CD4-positive, alpha-beta T cell treated with Interleukin-10 for 1 hour (primary cell): Measurements from ENCODE around the gene CRTC1.

Experiments
- DNase-seq: peaks from one replicate; pipeline ENCODE4 v3.0.0-alpha.2; 2020

Gene CRTC1

DNA sequence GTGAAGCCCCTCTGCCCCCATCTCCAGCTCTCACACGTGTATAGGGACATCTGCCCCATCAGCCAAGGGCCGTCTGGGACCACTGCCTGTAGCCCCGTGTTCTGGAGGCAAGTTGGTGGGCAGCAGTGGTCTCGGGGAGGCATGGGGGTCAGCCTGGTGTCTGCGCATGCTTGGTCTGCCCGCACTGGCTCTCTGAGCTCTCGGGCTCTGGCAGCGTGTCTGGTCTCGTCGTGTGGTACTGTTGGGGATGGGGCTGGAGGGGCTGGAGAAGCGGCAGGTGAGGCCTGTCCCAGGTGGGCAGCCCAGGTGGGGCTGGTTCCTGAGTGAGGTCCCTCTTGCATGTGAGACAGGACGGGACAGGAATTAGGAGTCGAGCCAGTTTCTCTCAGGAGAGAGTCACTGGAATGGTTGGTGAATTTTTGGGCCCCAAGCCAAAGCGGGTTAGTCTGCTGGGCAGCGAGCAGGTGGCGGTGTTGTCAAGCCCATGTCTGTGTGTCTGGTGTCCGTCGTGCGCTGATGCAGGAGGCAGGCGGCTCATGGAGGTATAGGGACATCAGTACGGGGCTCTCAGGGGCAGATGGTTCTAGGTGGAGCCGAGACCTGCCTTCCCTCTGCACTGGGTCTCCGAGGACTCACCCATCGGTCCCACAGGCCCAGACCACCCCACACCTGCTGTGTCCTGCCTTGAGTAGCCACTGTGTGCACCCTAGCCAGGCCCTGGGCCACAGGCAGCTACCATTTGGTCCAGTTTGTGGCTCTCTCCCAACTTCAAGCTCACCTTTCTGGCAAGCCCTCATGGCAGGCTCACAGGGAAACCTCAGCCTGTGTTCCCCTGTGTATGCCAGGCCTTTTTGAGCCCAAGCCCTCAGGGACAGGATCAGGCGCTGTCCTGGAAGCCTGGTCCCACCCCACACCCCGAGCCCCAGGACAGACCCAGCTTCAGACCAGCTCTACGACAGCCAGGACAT is 89.4 kb downstream of the CRTC1 start:
- no peak for DNase-seq

DNA sequence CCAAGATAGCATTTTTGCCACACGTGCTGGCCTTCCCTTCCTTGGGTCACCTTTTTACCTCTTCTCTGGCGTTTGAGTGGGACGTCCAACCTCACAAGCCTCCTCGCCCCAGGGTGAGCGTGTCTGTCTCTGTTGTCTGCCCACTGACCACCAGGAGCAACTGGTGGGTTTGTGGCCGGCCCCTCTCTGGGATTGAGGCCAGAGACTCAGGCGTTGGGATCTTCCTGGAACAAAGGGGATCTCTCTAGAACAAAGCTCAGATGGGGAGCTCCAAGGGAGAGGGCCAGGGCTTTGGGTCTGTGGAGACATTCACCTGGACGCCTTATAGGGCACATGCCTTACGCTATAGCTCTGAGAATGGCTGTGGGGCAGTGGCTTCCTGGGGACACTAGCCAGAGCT is 90.2 kb downstream of the CRTC1 start:
- no peak for DNase-seq

DNA sequence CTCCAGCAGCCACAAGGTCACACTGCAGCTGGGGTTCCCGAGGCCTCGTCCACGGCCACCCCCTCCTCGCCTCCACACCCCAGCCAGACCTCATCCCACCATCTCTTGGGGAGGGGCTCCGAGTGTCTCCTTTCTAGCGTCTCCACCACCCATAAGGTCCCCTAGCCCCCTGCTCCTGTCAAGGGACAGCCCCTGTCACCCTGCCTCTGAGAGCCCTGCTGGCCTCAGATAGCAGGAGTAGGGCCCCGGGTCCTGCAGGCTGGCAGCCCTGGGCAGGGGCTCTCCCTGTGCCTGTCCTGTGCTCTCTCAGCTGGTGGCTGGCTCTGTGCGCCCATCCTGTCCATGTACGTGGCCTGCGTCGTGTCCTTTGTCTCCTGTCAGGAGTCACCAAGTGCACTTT is 90.6 kb downstream of the CRTC1 start:
- no peak for DNase-seq

DNA sequence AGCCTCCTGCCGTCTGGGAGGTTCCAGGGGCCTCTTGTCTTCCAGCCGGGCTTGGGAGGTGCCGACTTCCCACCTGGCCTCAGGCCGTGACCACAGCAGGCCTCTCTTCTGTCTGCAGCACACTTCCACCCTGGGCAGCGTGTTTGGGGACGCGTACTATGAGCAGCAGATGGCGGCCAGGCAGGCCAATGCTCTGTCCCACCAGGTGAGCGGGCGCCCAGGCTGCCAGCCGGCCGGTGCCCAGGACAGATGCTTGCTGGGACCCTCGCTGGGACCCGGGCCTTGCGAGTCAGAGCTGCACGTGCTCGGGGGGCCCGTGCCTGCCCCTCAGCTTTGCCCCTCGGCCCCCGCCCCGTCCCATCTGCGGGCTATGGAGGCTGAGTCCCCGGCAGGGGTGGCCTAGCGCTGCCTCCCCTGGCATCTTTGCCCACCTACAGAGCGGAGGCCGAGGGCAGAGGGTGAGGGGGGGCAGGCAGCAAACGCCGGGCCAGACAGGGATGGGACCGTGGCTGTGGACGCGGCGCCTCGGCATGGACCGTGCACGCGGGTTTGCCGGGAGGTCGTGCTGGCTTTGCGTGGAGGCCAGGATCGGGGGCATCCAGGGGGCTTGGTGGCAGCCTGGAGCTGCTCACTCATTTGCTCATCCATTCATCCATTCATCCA is 91.4 kb downstream of the CRTC1 start:
- no peak for DNase-seq

DNA sequence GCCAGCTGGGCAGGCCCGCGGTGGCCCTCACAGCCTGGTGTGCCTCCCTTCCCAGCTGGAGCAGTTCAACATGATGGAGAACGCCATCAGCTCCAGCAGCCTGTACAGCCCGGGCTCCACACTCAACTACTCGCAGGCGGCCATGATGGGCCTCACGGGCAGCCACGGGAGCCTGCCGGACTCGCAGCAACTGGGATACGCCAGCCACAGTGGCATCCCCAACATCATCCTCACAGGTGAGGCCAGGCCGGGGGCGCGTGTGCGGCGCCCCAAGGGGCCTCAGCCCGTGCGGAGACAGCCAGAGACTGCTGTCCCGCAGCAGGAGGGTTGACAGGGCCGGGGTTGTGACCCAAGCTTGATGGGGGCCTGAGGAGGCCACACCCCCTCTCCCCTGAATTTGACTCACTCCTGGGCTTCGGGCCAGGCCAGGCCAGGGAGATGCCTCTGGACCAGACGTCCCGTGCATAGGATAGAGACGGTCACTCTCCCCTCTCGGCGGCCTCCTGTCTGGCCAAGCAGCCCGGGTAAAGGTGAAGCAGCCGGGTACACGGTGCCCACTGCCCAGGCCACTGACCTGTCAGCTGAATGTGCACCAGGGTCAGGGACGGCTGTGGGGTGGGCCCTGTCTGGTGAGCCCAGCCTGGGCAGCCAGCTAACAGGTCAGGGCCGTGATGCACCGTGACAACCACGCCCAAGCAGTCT is 92.3 kb downstream of the CRTC1 start:
- no peak for DNase-seq

DNA sequence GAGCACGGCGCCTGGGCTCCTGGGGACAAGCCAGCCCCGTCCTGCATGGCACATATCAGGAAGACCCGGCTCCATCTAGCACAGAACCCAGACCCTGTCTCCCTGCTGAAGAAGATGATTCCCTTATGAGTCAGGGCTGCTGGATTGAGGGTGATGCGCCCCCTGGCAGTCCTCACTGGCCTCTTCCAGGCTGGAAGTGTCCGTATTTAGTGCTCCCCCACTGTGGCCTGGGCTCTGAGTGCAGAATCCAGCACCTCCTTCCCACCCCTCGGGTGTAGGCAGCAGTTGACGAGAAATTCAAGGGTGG is 92.8 kb downstream of the CRTC1 start:
- no peak for DNase-seq

DNA sequence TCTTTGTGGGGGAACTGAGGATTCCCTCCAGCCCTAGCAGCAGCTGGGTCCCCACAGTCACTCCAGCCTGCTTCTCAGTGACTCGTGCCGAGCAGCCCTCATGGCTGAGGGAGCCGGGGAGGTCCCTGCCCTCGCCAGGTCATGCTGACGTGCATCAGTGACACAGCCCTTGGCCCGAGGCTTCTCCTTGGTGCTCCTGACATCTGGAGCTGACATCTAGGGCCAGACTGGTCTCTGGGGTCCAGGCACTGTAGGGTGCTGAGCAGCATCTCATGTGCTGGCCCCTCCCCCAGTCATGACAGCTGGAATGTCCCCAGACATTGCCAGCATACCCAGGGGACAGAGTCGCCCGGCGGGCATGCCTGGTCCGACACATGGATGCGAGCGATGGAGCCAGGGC is 93.3 kb downstream of the CRTC1 start:
- no peak for DNase-seq

DNA sequence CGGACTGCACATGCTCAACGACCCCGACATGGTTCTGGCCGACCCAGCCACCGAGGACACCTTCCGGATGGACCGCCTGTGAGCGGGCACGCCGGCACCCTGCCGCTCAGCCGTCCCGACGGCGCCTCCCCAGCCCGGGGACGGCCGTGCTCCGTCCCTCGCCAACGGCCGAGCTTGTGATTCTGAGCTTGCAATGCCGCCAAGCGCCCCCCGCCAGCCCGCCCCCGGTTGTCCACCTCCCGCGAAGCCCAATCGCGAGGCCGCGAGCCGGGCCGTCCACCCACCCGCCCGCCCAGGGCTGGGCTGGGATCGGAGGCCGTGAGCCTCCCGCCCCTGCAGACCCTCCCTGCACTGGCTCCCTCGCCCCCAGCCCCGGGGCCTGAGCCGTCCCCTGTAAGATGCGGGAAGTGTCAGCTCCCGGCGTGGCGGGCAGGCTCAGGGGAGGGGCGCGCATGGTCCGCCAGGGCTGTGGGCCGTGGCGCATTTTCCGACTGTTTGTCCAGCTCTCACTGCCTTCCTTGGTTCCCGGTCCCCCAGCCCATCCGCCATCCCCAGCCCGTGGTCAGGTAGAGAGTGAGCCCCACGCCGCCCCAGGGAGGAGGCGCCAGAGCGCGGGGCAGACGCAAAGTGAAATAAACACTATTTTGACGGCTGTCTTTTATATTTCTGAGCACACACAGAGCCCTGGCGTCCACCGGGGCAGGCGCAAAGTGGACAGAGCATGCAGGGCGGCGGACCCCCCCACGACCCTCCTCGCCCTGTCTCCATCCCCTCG is 94.0 kb downstream of the CRTC1 start:
- no peak for DNase-seq

DNA sequence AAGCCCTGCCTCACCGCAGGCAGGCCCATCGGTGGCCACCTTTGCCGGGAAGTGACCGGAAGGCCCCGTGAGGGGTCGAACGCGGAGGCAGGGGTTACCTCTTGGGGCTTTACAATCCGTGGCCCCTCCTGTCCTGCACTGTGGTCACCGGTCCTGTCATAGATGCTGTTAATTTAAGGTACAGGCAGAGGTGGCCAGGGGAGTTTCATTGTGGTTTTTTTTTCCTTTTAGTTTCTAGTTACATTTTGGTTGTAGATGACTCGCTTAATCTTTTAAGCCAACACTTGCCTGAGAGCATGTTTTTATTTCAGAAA is 94.6 kb downstream of the CRTC1 start:
- DNase-seq: no peak

DNA sequence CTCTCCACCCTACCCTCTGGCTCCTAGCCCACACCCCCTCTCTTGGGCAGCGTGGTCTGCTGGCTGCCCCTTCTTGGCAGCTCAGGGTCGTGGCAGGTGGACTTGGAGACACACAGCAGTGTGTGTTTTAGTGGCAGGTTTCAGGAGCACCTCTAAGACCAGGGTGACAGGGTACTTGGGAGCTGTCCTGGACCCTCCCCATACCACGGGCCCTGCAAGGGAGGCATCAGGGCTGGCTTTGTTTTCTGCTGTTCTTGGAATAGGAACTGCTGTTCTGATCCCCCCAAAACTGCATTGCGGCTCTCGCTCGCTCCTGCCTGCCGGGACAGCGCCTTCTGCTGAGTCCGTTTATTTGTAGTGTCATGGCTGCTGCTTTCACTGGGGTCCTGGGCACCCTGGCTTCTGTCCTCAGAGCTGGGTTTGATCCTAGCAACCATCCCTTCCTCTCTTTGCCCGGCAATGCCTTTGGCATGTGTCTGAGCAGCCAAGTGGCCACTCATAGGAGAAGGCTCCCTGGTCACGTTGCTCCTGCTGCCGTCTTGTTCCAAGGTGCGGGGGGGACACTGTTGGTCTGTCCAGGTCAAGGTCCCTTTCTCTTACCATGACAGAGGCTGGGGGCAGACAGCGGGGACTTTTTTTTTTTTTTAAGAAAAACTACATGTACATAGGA is 95.5 kb downstream of the CRTC1 start:
- no peak for DNase-seq

DNA sequence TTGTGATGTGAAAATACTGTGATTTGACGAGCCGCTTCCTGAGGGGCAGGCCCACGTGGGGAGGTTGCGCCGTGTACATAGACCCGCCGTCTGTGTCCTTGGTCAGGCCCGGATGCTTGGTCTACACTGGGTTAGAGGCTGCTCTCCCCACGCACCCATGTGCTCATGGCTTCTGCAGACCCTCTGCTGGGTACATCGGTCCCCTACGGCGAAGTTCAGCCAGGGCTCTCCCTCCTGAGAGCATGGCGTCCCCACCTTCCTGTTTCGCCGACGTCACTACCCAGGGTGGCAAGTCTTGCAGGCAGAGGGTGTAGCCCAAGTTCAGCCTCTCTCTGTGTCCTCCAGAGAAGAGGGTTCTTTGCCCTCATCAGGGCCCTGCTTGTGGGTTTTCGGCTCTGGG is 96.6 kb downstream of the CRTC1 start:
- DNase-seq: no peak

DNA sequence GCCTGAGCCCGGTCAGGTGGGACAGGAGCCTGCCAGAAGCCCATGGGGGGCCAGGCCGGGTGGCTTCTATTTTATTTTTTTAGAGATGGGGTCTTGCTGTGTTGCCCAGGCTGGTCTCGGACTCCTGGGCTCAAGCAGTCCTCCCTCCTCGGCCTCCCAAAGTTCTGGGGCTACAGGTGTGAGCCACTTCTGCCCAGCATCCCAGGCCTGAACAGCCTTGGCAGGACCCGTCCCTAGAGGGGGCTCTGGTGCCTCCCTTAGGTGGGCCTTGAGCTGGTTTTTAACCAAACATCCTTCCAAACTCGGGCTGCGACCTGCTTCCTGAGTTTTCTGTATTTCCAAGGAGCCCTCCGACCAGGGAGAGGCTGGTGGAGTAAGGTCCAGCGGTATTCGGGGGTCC is 97.2 kb downstream of the CRTC1 start:
- DNase-seq: no peak

DNA sequence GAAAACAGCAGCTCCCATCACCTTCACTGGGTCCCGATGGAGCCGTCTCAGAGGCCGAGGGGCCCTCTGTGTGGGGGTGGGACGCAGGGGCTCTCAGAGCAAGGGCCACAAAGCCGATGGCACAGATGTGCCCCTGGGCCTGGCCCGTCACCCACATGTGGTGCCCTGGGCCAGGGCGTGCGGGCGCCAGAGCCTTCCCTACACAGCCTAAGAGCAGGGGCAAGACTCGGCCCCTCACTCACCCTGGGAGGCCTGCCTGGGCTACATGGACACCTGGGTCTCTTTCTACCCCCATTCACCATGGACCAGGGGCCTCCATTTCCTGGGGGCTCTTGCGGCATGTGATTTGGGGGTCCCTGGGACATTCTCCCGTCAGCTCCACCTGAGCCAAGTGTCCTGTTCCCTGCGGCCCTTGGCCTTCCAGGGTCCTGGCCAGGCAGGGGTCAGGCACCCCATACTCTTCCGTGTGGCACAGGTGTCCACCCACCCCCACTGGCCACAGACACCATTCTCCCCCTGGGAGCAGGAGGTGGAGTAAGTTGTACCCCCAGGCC is 97.6 kb downstream of the CRTC1 start:
- DNase-seq: no peak

DNA sequence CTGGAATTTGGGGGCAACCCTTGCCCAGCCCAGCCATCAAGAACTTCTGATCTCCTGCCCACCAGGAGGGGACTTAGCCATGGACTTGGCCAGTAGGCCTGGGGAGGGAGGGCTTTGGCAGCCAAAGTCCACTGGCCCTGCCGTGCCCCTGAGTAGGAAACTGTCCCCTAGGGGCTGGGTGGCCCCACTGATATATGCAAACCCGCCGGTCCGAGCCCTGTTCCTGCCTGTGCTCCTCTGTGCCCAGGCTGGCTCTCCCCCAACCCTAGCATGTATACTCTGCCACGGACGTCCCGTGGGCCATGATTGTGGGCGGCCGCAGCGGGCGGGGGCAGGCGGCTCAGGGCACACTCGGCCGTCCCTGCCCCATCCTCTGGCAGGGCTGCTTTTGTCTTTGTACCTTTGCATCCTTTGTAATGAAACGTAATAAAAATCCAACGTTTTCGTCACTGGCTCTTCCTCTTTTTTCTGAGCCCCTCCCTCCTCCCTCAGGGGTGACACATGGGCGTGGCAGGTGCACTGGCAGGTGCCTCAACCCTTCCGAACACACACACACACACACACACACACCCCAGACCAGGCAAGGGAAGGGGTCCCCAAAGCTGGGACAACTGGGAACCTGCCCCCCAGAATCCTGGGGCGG is 98.5 kb downstream of the CRTC1 start:
- no peak for DNase-seq

DNA sequence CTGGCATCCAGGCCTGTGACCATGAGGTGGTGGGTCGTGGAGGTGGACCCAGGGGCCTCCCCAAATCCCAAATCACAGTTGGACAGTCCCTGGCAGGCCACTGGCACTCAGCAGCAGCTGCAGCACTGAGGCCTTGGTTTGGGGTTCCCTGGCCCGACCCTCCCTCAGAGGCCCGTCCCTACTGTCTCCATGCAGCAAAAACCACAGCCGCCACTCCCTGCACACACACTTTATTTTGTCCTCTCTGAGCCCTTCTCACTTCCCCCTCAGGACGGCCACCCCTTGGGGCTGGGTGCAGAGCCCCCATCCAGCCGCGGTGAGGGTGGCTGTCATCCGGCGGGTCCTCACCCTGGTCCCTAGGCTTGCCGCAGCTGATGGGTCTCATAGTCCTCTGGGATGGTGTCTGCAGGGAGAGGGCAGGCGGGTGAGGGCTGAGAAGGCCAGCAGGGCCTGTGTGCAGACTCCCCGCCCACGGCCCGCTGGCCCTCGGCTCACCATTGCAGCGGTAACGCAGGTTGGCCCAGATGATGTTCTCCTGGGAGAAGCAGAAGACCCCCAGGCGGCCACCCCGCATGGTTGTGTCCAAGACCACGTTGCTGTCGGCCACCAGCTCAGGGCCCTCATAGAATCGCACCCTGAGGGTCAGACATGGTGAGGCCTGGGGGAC is 99.2 kb downstream of the CRTC1 start:
- DNase-seq: no peak

DNA sequence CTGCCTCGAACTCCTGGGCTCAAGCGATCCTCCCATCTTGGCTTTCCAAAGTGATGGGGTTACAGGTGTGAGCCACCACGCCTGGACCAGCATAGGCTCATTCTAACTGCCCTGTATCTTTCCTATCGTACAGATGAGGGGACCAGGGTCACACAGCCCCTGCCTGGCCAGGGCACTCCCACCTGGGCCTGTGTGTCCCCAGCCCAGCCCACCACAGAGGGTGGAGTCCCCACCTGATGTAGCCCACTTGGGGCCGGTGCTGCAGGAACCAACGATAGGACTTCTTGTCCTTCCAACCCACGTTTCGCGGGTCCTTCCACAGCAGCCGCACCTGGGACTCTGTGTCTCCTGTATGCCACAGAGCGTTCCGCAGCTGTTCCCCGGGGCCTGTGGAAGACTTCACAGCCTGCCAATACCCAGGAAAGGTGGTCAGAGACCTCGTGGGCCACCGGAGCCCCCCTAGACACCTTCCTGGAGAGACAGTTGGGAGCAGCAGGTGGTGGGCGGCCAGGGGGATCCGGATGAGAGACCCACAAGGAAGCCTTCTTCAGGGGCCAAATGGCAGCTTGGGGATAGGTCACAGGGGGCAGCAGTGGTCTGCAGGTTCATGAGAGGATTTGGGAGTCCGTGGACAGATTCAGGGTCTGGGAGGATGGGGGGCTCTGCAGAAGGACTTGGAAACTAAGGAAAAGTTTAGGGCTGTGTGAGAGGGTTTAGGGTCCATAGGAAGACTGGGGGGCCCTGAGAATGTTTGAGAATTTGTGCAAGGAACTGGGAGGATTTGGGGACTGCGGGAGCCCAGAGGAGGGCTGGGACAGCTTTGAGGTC is 100.7 kb downstream of the CRTC1 start:
- no peak for DNase-seq

DNA sequence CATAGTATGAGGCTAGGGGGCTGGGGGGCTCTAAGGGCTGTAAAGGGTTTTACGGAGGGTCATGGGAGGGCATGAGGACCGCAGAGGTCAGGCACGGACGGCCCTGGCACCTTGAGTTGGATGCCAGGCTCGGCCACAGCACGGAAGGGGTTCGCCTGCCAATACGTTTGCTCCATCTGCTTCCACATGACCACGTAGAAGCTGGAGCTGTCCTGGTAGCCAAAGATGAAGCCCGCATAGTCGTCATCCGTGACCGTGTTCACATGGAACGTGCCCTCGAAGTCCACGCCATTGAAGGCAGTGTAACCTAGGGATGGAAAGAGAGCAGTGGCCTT is 101.3 kb downstream of the CRTC1 start:
- DNase-seq: no peak

DNA sequence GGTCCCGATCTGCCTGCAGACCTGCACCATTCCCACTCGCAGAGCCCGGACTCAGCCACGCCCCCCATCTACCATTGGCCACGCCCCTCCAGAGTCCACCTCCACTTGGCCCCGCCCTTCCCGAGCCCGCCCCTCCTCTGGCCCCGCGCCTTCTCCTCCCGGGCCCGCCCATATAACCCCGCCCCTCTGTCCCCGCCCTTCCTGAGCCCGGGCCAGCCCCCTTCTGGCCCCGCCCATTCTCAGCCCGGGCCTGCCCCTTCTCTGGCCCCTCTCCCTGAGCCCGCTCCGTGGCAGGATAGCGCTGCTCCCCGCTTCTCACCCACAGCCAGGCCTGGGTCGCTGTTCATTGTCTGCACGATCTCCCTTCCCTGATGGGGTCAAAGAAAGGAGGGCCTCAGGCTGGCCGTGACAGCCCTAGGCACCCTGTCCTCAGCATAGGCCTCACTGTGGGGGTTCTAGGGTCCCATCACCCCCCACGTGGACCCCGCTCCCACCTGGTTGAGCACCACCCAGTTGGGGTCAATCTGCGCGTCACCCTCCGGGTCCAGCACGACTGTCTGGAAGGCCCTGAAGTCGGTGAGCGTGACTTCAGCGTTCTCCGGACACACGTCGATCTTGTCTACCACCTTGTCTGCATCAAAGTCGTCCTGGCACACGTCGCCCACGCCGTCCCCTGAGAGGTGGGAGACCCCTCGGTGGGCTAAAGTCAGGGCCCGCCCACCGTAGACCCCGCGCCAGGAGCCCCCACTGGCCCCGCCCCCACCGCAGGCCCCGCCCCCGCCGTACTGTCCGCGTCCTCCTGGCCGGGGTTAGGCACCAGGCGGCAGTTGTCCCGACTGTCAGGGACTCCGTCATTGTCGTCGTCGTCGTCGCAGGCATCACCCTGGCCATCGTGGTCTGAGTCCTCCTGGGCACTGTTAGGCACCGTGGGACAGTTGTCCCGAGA is 102.0 kb downstream of the CRTC1 start:
- DNase-seq: peak; percentile 72
